Measurements from ENCODE around the gene ALKBH6. TPM values are rescaled to one million over a fixed set of nuclear protein-coding genes. Genes with fewer than 3 reads are reported as not detected.

The ALKBH6 gene
- total RNA-seq, 2 experiments from 2014 or later: 28.7 to 29.0 TPM

- Histone ChIP-seq H2AFZ (ENCODE audit: low read length) (no peak overlapping the region), H3K4me1 (ENCODE audit: insufficient read depth, low read length, poor library complexity, severe bottlenecking) (no peaks in the 10 kb centered on the region), H3K9me3 (ENCODE audit: low read length) (no peaks in the 10 kb centered on the region), H4K20me1 (ENCODE audit: insufficient read depth, low read length) (no peaks in the 10 kb centered on the region), H3K36me3 (ENCODE audit: insufficient read depth, low read length) (peaks cover 6% of the 10 kb centered on the region; the same call in 1 of the 2 replicates), H3K27ac (ENCODE audit: low read depth, low read length, poor library complexity, severe bottlenecking) (no peak overlapping the region), H3K9me2 (ENCODE audit: insufficient read depth, low read length) (no peaks in the 10 kb centered on the region), H3K79me2 (ENCODE audit: insufficient read depth, low read depth, low read length) (no peaks in the 10 kb centered on the region), H3K4me2 (ENCODE audit: low read length) (no peak overlapping the region), H3K4me3 (ENCODE audit: low read depth, low read length, poor library complexity, severe bottlenecking) (no peak overlapping the region)
- no TSS peak for BruUV-seq (replicated peaks)
- no peak for DNase-seq (ENCODE audit: low spot score)
- CTCF ChIA-PET (ENCODE audit: unreplicated experiment): no interaction called here
- POLR2A ChIA-PET: no interaction called here
- intact Hi-C loops (cut with micrococcal nuclease; ENCODE audit: unreplicated experiment): no loop called here
- TF ChIP-seq CTCF (conservative IDR thresholded peaks at IDR 0.05; ENCODE audit: low read length) (no peak), EZH2phosphoT487 (IDR thresholded peaks at IDR 0.05; ENCODE audit: borderline replicate concordance, low read depth, low read length) (no peak)
Measured at GRCh38 chr19:36006955-36007354, 7.1 kb downstream of the ALKBH6 start.

GRCh38 chr19:36003284-36003683, 10.7 kb downstream of the ALKBH6 start:
- no peaks in the 10 kb centered on the region for H3K4me1 ChIP-seq (ENCODE audit: insufficient read depth, low read length, poor library complexity, severe bottlenecking)
- BruUV-seq (replicated peaks): no TSS peak
- no peak overlapping the region for H2AFZ ChIP-seq (ENCODE audit: low read length)
- TF ChIP-seq CTCF (conservative IDR thresholded peaks at IDR 0.05; ENCODE audit: low read length) (no peak), EZH2phosphoT487 (IDR thresholded peaks at IDR 0.05; ENCODE audit: borderline replicate concordance, low read depth, low read length) (no peak)
- intact Hi-C loops (cut with micrococcal nuclease; ENCODE audit: unreplicated experiment): no loop called here
- no peak overlapping the region for H3K4me3 ChIP-seq (ENCODE audit: low read depth, low read length, poor library complexity, severe bottlenecking)
- H3K9me3 ChIP-seq (ENCODE audit: low read length): no peaks in the 10 kb centered on the region
- no peak overlapping the region for H3K27ac ChIP-seq (ENCODE audit: low read depth, low read length, poor library complexity, severe bottlenecking)
- peaks cover 21% of the 10 kb centered on the region for H3K36me3 ChIP-seq (ENCODE audit: insufficient read depth, low read length)
- H3K9me2 ChIP-seq (ENCODE audit: insufficient read depth, low read length): no peaks in the 10 kb centered on the region
- ChIA-PET CTCF (ENCODE audit: unreplicated experiment) (no interaction called here), POLR2A (no interaction called here)
- H4K20me1 ChIP-seq (ENCODE audit: insufficient read depth, low read length): 0 out of 2 replicates have a peak, but pooled peaks cover 4% of the 10 kb centered on the region
- DNase-seq (ENCODE audit: low spot score): no peak
- H3K4me2 ChIP-seq (ENCODE audit: low read length): no peak overlapping the region
- H3K79me2 ChIP-seq (ENCODE audit: insufficient read depth, low read depth, low read length): peaks cover 6% of the 10 kb centered on the region; the same call in 1 of the 2 replicates

- ChIA-PET CTCF (ENCODE audit: unreplicated experiment) (interaction anchor here (0.6 kb wide), 1 partner anchor 55 kb away, joined by 3 read pairs; no protein-coding TSS in a partner anchor), POLR2A (interaction anchor here (0.5 to 0.7 kb wide), 3 partner anchors 28 to 1081 kb away, joined by 3 read pairs; no protein-coding TSS in a partner anchor)
- peaks cover 3% of the 10 kb centered on the region for H3K4me1 ChIP-seq (ENCODE audit: insufficient read depth, low read length, poor library complexity, severe bottlenecking)
- intact Hi-C loops (cut with micrococcal nuclease; ENCODE audit: unreplicated experiment): no loop called here
- no peaks in the 10 kb centered on the region for H3K9me3 ChIP-seq (ENCODE audit: low read length)
- H3K4me3 ChIP-seq (ENCODE audit: low read depth, low read length, poor library complexity, severe bottlenecking): no peak overlapping the region
- DNase-seq (ENCODE audit: low spot score): no peak
- BruUV-seq (replicated peaks): no TSS peak
- H4K20me1 ChIP-seq (ENCODE audit: insufficient read depth, low read length): 0 out of 2 replicates have a peak, but pooled peaks cover 4% of the 10 kb centered on the region
- no peaks in the 10 kb centered on the region for H3K9me2 ChIP-seq (ENCODE audit: insufficient read depth, low read length)
- TF ChIP-seq EZH2phosphoT487 (IDR thresholded peaks at IDR 0.05; ENCODE audit: borderline replicate concordance, low read depth, low read length) (no peak), CTCF (conservative IDR thresholded peaks at IDR 0.05; ENCODE audit: low read length) (no peak)
- H3K27ac ChIP-seq (ENCODE audit: low read depth, low read length, poor library complexity, severe bottlenecking): no peak overlapping the region
- peaks cover 9% of the 10 kb centered on the region; the same call in 1 of the 2 replicates for H3K79me2 ChIP-seq (ENCODE audit: insufficient read depth, low read depth, low read length)
- H3K4me2 ChIP-seq (ENCODE audit: low read length): no peak overlapping the region
- H3K36me3 ChIP-seq (ENCODE audit: insufficient read depth, low read length): peaks cover 30% of the 10 kb centered on the region
- no peak overlapping the region for H2AFZ ChIP-seq (ENCODE audit: low read length)
Measured at GRCh38 chr19:36001605-36002004, 12.4 kb downstream of the ALKBH6 start.
